ENCODE results near the gene GRK5.

DNA sequence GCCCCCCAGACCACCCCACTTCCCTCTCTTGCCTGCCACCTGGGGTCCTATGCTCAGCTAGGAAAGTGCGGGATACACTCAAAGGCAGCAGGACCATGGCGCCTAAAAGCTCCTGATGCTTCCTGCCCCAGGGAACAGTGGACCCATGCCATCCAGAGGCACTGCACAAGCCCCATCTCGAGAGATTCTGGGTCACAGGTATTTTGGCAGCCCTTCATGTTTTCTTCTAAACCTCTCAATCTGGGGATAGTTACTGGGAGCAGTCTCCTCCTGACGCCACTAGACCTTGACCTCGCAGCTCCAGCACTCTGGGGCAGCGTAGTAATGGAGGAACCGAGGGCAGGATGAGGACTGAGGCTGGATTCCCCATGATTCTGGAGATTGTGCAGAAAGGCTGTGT, 107.1 kb downstream of the GRK5 start:
- TF ChIP-seq GATA2 (IDR thresholded peaks at IDR 0.05; ENCODE audit: low read depth, low read length), result no peak
- TF ChIP-seq GATA3 (IDR thresholded peaks at IDR 0.05; ENCODE audit: low read depth, low read length), result no peak

Measured in SH-SY5Y (cell line).